Amniotic stem cell (primary cell): ENCODE results near the gene THUMPD2.

Experiments used
- DNase-seq: peaks from one replicate; lab custom pipeline; 2025; lab: John Stamatoyannopoulos, UW

THUMPD2 gene

DNA sequence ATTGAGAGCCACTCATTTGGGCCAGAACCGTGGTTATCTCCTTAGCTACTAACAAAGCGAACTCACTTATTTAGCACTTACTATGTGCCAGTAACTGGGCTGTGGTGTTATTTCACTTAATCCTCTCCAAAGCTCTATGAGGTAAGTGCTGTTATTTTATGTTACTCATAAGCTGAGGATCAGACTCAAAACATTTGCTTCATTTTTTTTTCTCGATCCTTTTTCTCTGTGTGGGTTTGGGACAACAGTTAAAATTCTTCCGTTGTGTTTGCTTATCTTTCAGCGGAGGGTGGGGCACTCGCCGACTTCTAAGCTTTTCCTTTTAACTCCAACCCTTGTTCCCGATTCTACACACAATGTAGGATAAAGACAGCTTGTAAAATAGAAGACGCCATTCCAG is 60.6 kb downstream of the THUMPD2 start:
- no peak for DNase-seq

DNA sequence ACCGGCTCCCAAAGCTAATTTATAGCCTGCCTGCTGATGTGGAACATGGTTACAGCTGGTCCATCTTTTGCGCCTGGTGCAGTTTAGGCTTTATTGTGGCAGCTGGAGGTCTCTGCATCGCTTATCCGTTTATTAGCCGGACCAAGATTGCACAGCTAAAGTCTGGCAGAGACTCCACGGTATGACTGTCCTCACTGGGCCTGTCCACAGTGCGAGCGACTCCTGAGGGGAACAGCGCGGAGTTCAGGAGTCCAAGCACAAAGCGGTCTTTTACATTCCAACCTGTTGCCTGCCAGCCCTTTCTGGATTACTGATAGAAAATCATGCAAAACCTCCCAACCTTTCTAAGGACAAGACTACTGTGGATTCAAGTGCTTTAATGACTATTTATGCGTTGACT is 62.0 kb downstream of the THUMPD2 start:
- DNase-seq = no peak

DNA sequence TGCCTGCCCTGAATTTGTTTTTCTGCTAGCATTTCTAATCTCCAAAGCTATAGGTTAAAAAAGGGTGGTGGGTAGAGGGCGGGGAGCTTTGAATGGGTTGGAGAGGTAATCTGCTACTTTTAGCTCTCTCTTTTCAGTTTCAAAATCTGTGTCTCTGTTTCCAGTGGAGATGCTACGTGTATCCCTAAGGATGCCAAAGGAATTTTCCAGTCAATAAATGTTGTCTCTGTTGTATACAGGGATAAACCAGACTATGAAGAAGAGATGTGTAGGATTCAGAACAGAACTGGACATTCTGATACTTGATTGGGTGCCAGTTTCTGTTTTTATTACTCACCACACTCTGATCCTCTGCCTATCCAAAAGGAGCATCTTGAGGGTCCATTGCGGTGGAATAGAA is 63.2 kb downstream of the THUMPD2 start:
- no peak for DNase-seq

DNA sequence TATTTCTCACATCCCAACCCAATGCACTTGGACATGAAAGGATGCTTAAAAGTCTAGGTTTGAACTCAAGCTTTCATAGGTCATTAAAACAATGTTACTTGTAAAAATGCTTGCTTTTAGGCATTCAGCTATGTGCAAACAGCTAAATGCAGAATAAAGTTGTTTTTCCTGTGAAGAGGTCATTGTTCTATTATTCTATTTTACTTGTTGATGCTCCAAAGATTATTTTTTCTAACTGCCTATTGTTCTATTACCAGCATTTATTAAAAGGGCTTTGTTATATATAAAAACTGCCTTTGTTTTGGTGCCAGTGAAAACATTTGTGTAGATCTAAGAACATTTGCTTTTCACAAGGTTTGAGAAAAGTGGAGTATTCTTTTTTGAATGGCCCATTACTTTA is 64.0 kb downstream of the THUMPD2 start:
- no peak for DNase-seq

DNA sequence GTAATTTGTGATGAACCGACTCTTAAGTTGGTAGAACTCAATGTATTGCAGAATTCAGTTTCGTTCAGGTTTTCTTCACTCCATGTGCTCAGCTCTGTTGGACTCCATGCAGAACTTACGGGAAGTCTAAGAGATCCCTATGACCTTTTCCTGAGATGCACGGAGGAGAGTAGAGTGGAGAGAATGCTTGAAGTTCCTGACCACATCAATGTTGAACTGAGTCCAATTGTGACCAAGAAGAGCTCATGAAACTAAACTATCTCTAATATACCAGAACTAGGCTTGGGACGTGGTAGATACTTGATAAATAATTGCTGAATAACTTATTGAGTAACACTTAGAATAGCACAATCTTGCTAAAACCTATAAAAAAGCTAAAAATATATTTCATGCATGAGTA is 66.1 kb downstream of the THUMPD2 start:
- no peak for DNase-seq

DNA sequence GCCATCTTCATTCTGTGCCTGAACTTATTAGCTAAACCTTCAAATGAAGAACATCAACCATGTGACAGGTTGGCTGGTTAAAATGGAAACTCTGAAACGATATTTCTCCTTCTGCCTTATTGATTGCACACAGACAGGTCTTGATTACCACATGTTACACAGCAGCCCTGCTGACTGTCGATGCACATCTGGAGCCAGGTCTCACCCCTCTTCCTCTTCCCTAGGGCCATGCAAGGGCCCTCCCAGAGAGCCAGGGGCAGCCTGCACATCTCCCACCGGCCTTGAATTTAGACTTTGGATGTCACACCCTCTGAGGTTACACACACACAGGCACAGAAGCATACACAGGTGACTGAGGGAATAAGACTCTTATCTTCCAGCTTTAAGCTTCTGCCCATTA is 68.3 kb downstream of the THUMPD2 start:
- DNase-seq = no peak

DNA sequence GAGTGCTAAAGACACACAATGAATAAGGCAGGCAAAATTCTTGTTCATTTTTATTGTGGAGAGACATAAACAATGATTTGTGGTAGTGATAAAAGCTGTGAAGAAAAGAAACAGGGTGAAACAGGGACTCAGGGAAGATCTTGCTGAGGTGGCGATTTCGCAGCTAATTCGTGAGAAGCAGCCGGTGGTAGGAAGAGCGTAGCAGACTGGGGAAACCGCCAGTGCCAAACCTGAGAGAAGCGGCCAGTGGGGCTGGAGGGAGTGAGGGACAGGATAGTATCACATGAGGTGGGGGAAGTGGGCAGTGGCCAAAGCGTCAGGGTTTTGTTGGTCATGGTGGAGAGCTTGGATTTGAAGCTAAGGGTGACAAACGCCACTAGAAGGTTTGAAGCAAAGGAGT is 71.1 kb downstream of the THUMPD2 start:
- DNase-seq = no peak

DNA sequence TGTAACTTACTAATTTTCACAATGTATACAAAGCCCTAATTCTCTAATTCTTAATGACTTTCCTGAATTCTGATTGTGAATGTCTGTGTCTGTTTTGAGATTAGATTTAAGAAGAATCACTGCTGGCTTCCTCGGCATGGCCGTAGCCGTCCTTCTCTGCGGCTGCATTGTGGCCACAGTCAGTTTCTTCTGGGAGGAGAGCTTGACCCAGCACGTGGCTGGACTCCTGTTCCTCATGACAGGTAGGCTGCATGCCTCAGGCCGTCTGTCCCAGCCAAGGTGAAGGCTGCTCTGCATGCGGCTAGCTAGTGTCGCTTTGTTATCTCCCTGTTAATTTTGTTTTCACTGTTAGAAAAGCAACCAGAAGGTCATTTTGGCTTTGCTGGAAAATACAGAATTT is 72.1 kb downstream of the THUMPD2 start:
- no peak for DNase-seq

DNA sequence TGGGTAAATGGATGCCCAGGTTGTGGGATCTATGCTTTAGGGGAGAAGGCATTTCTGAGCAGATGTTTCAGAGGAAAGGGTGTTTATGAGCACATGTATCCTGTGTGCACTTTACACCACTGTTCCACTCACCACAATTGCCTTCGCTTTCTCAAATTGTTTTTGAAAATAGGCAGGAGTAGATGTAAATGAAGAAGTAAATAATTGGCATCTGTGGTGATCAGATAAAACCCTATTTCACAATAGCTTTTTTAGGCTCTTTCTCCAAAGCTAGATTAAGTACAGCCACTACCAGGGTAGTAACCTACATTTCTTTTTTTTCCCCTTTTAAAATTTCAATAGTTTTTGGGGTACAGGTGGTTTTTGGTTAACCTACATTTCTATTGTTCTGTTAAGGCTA is 72.7 kb downstream of the THUMPD2 start:
- DNase-seq = no peak

DNA sequence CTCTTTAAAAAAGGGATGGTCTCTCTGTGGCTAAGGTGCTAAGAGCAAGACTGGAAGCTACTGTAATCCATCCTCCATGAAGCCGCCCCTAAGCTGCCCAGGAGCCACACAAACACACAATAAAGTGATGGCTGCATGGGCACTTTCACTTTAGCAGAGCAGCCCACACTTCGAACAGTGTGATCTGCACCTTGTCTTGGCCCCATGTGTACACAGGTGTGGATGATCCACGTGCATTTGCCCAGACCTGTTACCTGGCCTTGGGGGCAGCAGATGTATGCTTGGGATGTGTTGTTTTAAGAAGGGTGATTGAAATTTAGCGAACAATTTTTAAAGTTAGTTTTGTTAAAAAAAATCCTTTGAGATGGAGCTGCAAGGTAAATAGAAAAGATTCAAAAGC is 73.4 kb downstream of the THUMPD2 start:
- DNase-seq = no peak

DNA sequence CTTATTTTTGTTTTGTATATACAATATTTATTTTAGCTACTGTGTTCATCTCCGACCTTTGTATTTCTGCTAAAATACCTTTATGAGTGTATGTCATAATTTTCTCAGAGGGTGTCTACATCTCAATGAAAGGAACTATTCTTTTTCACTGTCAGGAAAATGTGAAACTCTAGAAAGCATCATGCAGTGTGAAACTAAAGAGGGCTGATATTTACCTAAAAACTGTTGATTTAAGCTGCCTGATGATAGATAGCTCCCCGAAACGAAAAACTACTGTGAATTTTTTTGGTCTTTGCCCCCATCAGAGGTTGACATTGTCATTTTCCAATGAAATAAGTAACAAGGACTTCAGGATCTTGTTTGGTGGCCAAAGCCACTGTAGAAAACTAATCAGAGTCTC is 74.5 kb downstream of the THUMPD2 start:
- DNase-seq = no peak

DNA sequence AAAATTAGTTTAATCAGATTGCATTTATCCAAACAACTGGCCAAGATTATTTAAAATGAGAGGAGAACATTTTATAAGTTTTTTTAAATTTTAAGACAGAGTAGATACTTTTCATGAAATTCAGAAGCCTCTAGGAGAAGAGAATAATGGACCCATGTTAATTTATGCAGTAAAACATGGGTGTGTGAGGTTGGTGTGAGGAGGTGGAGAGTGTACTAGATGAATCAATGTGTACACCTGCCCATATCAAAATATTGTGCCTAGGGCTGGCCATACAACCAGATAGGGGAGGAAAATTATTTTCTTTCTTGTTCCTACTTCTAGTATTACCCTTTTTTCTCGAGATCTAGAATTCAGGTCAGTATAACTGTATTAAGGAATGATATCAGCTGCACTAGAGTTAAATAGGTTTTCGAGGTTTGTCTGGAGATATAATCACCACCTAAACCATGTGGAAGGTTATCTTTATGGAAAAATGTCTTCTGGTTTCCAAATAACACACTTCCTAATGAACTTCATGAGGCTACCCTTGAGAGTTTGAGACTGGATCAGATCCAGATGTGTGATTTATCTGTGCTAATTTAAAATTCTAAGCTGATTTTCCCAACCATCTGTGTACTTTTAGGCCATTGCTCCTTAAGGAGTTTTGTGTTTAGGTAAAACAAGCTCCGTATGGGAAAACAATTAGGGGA is 75.7 kb downstream of the THUMPD2 start:
- no peak for DNase-seq

DNA sequence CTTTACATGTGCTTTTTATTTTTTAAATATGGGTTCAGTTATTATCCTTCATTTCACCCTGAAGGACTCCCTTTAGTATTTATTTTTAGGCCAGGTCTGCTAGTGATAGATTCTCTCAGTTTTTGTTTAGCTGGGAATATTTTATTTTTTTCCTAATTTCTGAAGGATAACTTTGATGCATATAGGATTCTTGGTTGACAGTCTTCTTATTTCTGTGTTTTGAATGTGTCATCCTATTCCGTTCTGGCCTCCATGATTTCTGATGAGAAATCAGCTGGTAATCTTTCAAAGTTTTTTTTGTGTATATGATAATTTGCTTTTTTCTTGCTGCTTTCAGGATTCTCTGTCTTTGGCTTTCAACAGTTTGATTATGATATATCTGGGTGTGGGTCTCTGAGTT is 77.9 kb downstream of the THUMPD2 start:
- DNase-seq = no peak

DNA sequence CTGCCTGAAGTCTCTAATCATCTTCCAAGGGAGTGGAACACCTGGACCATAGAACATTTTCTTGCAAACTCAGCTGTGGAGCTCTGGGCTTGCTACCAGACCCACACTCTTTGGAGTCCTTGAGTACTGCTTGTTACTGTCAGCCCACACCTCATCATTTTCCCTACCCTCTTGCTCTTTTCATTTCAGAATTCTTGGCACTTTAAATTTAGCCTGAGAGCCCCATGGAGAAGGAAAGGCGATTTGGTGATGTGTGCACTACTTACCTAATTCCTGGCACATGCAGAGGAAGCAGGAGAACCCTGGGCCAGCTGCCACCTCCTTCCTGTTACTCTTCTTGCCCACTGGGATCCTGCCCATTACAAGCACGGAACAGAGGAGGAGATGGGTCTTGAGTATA is 81.6 kb downstream of the THUMPD2 start:
- DNase-seq = no peak

DNA sequence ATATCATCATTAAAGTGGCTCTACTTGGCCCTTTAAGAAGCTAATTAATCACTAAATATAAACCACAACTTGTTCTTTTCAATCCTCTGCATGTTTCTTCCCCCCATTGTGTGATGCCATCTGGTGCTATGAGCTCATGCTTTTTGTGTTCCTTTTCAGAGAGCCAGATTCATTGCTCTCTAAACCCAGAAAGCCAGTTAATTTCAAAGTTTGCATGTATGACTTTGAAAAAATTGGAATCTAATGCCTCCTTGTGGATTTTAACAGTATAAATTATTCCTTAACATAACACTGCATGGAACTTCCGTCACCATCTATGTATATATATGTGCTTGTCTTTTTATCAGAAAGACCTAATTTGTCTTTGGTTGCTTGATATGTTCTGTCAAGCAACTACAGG is 82.2 kb downstream of the THUMPD2 start:
- DNase-seq = no peak

DNA sequence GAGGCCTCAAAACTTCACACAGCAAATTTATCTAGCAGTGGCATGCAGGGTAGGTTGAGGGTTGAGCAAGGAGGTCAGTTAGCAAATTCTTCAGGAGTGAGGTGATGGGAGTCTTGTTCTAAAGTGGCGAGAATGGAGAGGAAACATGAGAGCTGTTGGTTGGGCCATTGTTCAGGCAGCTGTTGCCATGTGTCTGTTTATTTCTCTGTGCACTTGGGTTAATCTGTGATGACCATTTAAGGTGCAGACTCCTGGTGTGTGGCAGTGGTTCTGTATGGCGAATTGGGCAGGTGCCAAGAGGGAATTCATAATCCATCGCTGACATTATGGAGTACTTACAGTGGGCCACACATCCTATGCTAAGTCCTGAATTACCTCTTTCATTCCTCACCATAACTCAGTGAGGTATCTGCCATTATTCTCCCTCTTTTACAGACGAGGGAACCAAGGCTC is 82.9 kb downstream of the THUMPD2 start:
- no peak for DNase-seq

DNA sequence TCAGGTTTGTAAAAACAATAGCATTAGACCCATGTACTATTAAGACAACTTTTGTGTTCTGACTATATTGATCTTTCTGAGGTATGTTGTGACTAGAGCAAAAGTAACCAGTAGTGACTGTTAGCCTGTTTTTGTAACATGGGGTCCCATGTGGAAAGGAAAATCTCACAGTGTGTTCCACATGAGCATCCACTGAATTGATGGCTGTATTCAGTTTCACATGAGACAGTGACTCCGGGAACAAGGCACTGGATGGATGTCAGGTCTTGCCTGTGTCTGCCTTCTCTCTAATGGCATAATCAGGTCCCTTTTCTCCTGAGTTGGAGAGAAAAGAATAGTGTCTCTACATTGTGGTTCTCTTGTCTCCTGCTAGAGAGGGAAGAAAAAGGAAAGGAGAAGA is 85.8 kb downstream of the THUMPD2 start:
- no peak for DNase-seq

DNA sequence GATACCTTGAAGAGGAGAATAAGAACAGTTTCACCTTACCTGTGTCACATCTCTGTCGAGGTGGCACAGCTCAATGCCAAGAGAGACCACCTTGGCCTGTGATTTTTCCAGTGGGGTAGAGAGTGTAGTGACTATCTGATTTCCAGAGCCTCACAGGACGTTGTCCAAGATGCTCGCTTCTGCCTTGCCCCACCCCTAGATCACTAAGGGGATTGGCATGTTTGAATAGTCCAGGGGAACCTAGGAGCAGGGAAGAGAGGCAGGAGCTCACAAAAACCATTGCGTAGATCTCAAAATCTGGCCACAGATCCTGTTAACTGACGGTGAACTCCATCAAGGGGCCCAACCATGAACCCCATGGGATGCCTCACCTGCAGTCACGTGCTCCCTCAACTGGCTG is 89.2 kb downstream of the THUMPD2 start:
- no peak for DNase-seq

DNA sequence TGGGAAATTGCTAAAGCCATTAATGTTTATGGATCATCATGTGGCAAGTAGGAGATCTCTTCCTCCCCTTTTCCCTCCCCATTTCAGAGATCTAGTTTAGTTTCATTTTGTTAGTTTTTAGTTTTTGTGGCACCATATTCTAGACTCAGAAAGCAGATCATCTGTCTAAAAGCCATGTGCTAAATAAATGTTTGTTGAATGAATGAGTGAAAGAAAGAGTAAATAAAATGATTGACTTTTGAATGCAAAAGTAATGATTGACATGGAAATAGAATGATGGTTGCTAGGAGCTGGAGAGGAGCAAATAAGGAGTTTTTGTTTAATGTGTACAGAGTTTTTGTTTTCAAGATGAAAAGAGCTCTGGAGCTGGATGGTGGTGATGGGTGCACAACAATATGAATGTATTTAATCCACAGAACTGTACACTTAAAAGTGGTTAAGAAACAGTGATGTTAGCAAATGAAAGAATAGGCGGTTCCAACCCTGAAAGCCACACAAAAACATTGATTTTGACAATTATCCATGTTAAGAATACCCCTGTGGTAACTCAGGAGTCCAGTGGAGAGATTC is 89.7 kb downstream of the THUMPD2 start:
- no peak for DNase-seq

DNA sequence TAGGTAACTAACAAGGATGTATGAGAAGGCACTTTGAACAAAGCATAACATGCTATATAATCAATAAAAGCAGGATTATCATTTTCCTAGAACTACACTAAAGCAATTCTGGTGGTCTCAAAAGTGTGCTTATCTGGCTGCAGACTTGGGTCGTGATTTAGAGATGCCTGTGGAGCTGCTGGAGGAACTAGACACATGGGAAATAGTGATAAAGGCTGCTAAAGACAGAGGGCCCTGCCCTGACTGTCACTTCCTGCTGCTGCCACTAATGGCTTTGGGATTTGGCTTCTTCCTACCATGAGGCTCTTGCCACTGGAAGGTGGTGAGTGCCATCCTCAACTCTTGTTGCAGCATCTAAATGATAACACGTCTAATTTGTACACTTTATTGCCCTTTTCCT is 90.9 kb downstream of the THUMPD2 start:
- DNase-seq = no peak

DNA sequence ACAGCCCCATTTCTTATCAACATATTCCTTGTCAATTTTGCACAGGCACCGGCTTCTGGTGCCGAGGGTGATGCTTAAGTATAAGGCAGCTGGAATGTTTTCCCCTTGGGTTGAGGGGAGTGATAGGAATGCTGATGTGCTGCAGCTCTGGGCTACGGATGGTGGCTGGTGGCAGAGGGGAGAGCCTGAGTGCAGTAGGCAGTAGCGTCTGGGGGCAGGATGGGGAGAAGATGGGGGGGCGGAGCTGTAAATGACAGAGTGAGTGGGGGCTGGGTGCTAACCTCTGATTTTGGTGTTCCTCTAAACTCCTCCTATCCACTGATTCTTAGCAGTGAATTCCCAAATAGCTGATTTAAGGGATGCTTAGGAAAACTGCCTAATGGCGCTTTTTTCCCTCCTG is 92.6 kb downstream of the THUMPD2 start:
- DNase-seq = no peak
